Upper lobe of left lung (tissue), 6 donors: ENCODE data around the gene RHOT1. TPM values are rescaled to one million over a fixed set of nuclear protein-coding genes. Genes with fewer than 3 reads are reported as not detected.

ENCODE experiments used
- ATAC-seq, 2 donors: fragments of 200-7000 bp; cut with Tn5 transposase; one replicate each; pipeline ENCODE4 v1.9.1; 2022; ENCODE audit warnings: mild to moderate bottlenecking in 2 of 2, moderate library complexity in 2 of 2; ENCODE audit not compliant: low FRiP score in 2 of 2
- DNase-seq, 2 donors: peaks; one replicate each; pipeline ENCODE4 v3.0.0-alpha.2; 2019 to 2020
- H3K27ac ChIP-seq, 4 donors: fragments of 200-600 bp; sonication (generic); one replicate each; pipeline ENCODE4 v1.5.1; 2016 to 2019
- H3K27me3 ChIP-seq, 4 donors: fragments of 200-600 bp; sonication (generic); one replicate each; pipeline ENCODE4 v1.5.1; 2017 to 2019
- H3K36me3 ChIP-seq, 4 donors: fragments of 200-600 bp; sonication (generic); one replicate each; pipeline ENCODE4 v1.5.1; 2016 to 2019
- H3K4me1 ChIP-seq, 4 donors: fragments of 200-600 bp; sonication (generic); one replicate each; pipeline ENCODE4 v1.5.1; 2018 to 2019
- H3K4me3 ChIP-seq, 4 donors: fragments of 200-600 bp; sonication (generic); one replicate each; pipeline ENCODE4 v1.5.1; 2017 to 2019; ENCODE audit warnings: mild to moderate bottlenecking in 2 of 4, moderate library complexity in 1 of 4
- H3K9me3 ChIP-seq, 4 donors: fragments of 200-600 bp; sonication (generic); one replicate each; pipeline ENCODE4 v1.5.1; 2018 to 2019
- EP300 ChIP-seq, 4 donors: sonication (generic); formaldehyde crosslinking; IDR thresholded peaks; one replicate each; pipeline ENCODE4 v1.5.1; 2017; ENCODE audit warnings: antibody characterized with exemption in 4 of 4, control low read depth in 2 of 4
- POLR2A ChIP-seq, 4 donors: fragments of 450-650 bp; IDR thresholded peaks; one replicate each; pipeline ENCODE4 v1.5.1; 2016 to 2017; ENCODE audit warnings: antibody characterized with exemption in 4 of 4, mild to moderate bottlenecking in 2 of 4
- POLR2AphosphoS5 ChIP-seq, 2 donors: sonication (generic); formaldehyde crosslinking; IDR thresholded peaks; one replicate each; pipeline ENCODE4 v1.5.1; 2017; ENCODE audit warnings: antibody characterized with exemption in 2 of 2
- WGBS, 2 donors: methylation state at CpG; one replicate each; pipeline ENCODE4 v1.1.5; 2017 to 2018; 5-methylcytosine and 5-hydroxymethylcytosine counted together
- total RNA-seq, 6 donors: library from RNA; depleted of rRNA in 4 of 6; stranded (reverse); fragments of >200 nt in 4 of 6; gene quantifications; one replicate each; pipeline versions ENCODE4 v1.1.0 to v1.2.1, GENCODE V29; 2016 to 2021
- TF ChIP-seq, protein P1 (sequence below), 6 experiments: fragments of 450-650 bp in 4 of 6; fragments of 200-600 bp in 2 of 6; sonication (generic) in 2 of 6; IDR thresholded peaks; one replicate each; pipeline ENCODE4 v1.5.1; 2016 to 2019; ENCODE audit warnings: antibody characterized with exemption in 6 of 6
- donor health status: DM: no; HTN: no; CAD: no; lungs with moderate emphysema.
- donor health status: DM: no; HTN: yes; CAD: no; lungs with severe emphysema.

Gene RHOT1
- total RNA-seq, 6 donors from 2014 or later: 37.2 to 110 (median 52.2) TPM

DNA sequence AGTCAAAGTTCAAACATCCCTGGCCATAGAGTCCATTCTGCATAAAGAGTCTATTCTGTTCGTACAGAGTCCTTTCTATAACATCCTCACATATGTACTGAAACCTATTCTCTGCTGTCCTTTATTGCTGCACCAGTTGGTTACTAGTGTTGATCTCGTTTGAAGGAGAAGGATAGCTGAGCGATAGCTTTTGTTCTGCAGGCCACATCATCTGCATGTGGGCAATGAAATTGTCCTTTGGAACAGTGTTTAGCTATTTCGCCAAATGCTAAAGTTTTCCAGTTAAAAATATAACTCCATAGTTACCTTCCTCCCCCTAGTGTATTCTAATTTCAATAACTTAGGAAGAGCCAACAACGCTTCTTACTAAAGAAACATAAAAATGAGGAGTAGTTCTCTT is 6.0 kb downstream of the RHOT1 start:
- Histone ChIP-seq H3K27me3 (no peaks in the 10 kb centered on the region), H3K27ac (no peak overlapping the region), H3K9me3 (no peaks in the 10 kb centered on the region), H3K36me3 (peaks cover 0 to 8% (median 5%) of the 10 kb centered on the region in 4 donors), H3K4me3 (no peak overlapping the region), H3K4me1 (peaks cover 40 to 69% (median 43%) of the 10 kb centered on the region in 4 donors)
- 76 to 78% methylated on average over 5 of the region's 5 CpGs for WGBS, 2 donors
- no peak for ATAC-seq
- DNase-seq: no peak
- TF ChIP-seq, protein P1, sequence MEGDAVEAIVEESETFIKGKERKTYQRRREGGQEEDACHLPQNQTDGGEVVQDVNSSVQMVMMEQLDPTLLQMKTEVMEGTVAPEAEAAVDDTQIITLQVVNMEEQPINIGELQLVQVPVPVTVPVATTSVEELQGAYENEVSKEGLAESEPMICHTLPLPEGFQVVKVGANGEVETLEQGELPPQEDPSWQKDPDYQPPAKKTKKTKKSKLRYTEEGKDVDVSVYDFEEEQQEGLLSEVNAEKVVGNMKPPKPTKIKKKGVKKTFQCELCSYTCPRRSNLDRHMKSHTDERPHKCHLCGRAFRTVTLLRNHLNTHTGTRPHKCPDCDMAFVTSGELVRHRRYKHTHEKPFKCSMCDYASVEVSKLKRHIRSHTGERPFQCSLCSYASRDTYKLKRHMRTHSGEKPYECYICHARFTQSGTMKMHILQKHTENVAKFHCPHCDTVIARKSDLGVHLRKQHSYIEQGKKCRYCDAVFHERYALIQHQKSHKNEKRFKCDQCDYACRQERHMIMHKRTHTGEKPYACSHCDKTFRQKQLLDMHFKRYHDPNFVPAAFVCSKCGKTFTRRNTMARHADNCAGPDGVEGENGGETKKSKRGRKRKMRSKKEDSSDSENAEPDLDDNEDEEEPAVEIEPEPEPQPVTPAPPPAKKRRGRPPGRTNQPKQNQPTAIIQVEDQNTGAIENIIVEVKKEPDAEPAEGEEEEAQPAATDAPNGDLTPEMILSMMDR (IDR thresholded peaks at IDR 0.05): no peak
- TF ChIP-seq POLR2AphosphoS5 (IDR thresholded peaks at IDR 0.05): no peak
- TF ChIP-seq POLR2A (IDR thresholded peaks at IDR 0.05): no peak
- TF ChIP-seq EP300 (IDR thresholded peaks at IDR 0.05): no peak

DNA sequence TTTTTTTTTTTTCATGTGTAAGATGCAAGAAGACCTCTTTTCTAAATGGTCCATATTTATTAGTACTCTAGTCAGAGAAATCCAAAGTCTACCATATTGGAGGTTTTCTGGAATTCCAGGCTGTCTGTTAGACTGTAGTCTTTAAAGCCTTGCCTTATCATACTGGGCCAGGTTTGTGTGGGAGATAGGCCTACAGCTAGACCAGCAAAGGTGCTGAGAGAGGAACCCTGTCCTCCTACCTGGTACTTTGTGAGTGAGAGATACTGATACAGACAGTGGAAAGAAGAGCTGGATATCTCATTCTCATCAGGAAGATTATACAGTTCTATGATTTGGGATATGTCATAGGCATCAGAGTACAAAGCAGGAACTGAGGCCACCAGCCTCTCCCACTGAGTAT is 8.1 kb downstream of the RHOT1 start:
- ATAC-seq (no peak), DNase-seq (no peak)
- Histone ChIP-seq H3K9me3 (no peaks in the 10 kb centered on the region), H3K4me3 (no peak overlapping the region), H3K36me3 (peaks cover 6 to 22% (median 7%) of the 10 kb centered on the region in 4 donors), H3K27me3 (no peaks in the 10 kb centered on the region), H3K4me1 (peaks cover 20 to 49% (median 24%) of the 10 kb centered on the region in 4 donors), H3K27ac (no peak overlapping the region)
- no peak for TF ChIP-seq POLR2A (IDR thresholded peaks at IDR 0.05)
- TF ChIP-seq EP300 (IDR thresholded peaks at IDR 0.05): no peak
- TF ChIP-seq, protein P1 (IDR thresholded peaks at IDR 0.05): no peak
- no peak for TF ChIP-seq POLR2AphosphoS5 (IDR thresholded peaks at IDR 0.05)

- H3K9me3 ChIP-seq: no peaks in the 10 kb centered on the region
- no peak for TF ChIP-seq EP300 (IDR thresholded peaks at IDR 0.05)
- no peak for TF ChIP-seq POLR2A (IDR thresholded peaks at IDR 0.05)
- no peak for TF ChIP-seq POLR2AphosphoS5 (IDR thresholded peaks at IDR 0.05)
- TF ChIP-seq, protein P1 (IDR thresholded peaks at IDR 0.05): no peak
- peaks cover 6 to 28% (median 11%) of the 10 kb centered on the region in 4 donors for H3K36me3 ChIP-seq
- no peak overlapping the region for H3K4me3 ChIP-seq
- 54 to 64% methylated on average over 3 of the region's 3 CpGs for WGBS, 2 donors
- DNase-seq (peak in 1 of 2 donors; percentile 35), ATAC-seq (peak in 1 of 2 donors; percentile 77)
- H3K4me1 ChIP-seq: peaks cover 11 to 39% (median 24%) of the 10 kb centered on the region in 4 donors
- peak overlapping the region in 2 of 4 donors; percentile 14 to 23 for H3K27ac ChIP-seq
- H3K27me3 ChIP-seq: no peaks in the 10 kb centered on the region
Measured at GRCh38 chr17:32152130-32152529, 9.8 kb downstream of the RHOT1 start.

DNA sequence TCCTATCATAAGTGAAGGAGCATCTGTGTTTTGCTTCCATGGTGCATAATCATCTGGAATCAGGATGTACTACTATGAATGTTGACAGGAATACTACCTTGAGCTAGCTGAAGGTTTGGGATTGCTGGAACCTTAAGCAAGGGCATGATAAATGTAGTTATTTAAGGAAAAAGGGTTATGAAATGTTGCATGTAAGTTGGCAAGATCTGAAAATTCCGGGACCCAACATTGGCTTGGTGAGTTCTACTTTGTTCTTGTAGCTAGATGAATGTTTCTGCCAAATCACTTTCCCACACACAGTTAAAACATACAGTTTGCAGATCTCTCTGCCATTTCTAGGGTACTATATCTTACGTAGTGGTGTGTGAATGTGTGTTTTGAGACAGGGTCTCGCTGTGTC is 13.6 kb downstream of the RHOT1 start:
- peaks cover 6 to 47% (median 20%) of the 10 kb centered on the region in 4 donors for H3K36me3 ChIP-seq
- no peaks in the 10 kb centered on the region for H3K9me3 ChIP-seq
- TF ChIP-seq, protein P1 (IDR thresholded peaks at IDR 0.05): no peak
- ATAC-seq (no peak), DNase-seq (no peak)
- H3K27me3 ChIP-seq: no peaks in the 10 kb centered on the region
- H3K4me1 ChIP-seq: peaks cover 9 to 26% (median 20%) of the 10 kb centered on the region in 4 donors
- H3K4me3 ChIP-seq: no peak overlapping the region
- H3K27ac ChIP-seq: no peak overlapping the region
- WGBS, 2 donors: 91 to 98% methylated on average over 3 of the region's 3 CpGs

DNA sequence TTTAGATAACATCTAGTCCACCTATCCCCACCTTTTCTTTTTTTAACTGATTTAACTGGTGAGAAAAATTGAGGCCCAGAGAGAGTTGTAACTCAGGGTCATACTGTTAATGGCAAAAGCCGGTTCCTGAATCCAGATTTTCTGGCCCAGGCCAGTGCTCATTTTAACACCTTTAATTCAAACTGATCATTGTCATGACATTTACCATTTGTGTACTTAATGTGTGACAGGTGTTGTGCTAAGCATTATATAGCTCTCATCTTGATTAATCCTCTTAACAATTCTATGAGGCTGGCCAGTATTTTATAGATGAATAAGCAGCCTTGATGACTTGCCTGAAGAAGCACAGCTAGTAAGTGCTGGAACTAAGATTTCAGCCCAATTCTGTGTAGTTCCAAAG is 14.4 kb downstream of the RHOT1 start:
- WGBS, 2 donors: 81 to 89% methylated on average over 1 of the region's 1 CpG
- TF ChIP-seq POLR2AphosphoS5 (IDR thresholded peaks at IDR 0.05): no peak
- TF ChIP-seq POLR2A (IDR thresholded peaks at IDR 0.05): no peak
- no peak for TF ChIP-seq EP300 (IDR thresholded peaks at IDR 0.05)
- ATAC-seq (no peak), DNase-seq (no peak)
- H3K4me1 ChIP-seq: peaks cover 9 to 23% (median 16%) of the 10 kb centered on the region in 4 donors
- no peaks in the 10 kb centered on the region for H3K9me3 ChIP-seq
- H3K27me3 ChIP-seq: no peaks in the 10 kb centered on the region
- H3K27ac ChIP-seq: peak overlapping the region in 1 of 4 donors; percentile 17
- peaks cover 6 to 50% (median 22%) of the 10 kb centered on the region in 4 donors for H3K36me3 ChIP-seq
- no peak overlapping the region for H3K4me3 ChIP-seq
